Memory B cell (primary cell): ENCODE results near the gene HAUS3.

ENCODE experiments used
- ATAC-seq: fragments of 150-1000 bp; cut with Tn5 transposase; 2 replicates; pipeline ENCODE4 v1.10.0; 2021; ENCODE audit warnings: low read depth, mild to moderate bottlenecking, moderate library complexity
- DNase-seq, 2 donors: peaks; one replicate each; pipeline ENCODE4 v3.0.0; 2022; ENCODE audit warnings: low spot score in 2 of 2
- H3K27ac Mint-ChIP-seq: one replicate; pipeline ENCODE4 v1.8.0; 2022; ENCODE audit warnings: mild to moderate bottlenecking, moderate library complexity, mixed read lengths
- H3K27me3 Mint-ChIP-seq: one replicate; pipeline ENCODE4 v1.8.0; 2022; ENCODE audit warnings: mixed read lengths
- H3K36me3 Mint-ChIP-seq: one replicate; pipeline ENCODE4 v1.8.0; 2022; ENCODE audit warnings: mild to moderate bottlenecking, mixed read lengths
- H3K4me1 Mint-ChIP-seq: one replicate; pipeline ENCODE4 v1.8.0; 2022; ENCODE audit warnings: mixed read lengths
- H3K4me3 Mint-ChIP-seq: one replicate; pipeline ENCODE4 v1.8.0; 2022; ENCODE audit warnings: mild to moderate bottlenecking, moderate library complexity, mixed read lengths
- H3K9me3 Mint-ChIP-seq: one replicate; pipeline ENCODE4 v1.8.0; 2022; ENCODE audit warnings: mixed read lengths

HAUS3 gene

GRCh38 chr4:2262145-2262943 lies 20.4 kb upstream of the HAUS3 start:
- Mint-ChIP-seq H3K4me3 (peak overlapping the region; percentile 85), H3K27me3 (no peaks in the 10 kb centered on the region), H3K27ac (peak overlapping the region; percentile 87), H3K36me3 (no peaks in the 10 kb centered on the region), H3K4me1 (peaks cover 7% of the 10 kb centered on the region), H3K9me3 (no peaks in the 10 kb centered on the region)
- DNase-seq (peak; percentile 94 to 96), ATAC-seq (peak; percentile 84)

GRCh38 chr4:2261853-2262144 lies 19.9 kb upstream of the HAUS3 start, which contains the start of gene MXD4:
TSS of gene MXD4 (minus strand) at chr4:2262109. CDS start at chr4:2261980, 129 bp downstream.
- H3K36me3 Mint-ChIP-seq: no peaks in the 10 kb centered on the region
- H3K4me3 Mint-ChIP-seq: peak within 1 kb of the TSS; percentile 85
- H3K27ac Mint-ChIP-seq: peak within 1 kb of the TSS; percentile 87
- H3K9me3 Mint-ChIP-seq: no peaks in the 10 kb centered on the region
- no peaks in the 10 kb centered on the region for H3K27me3 Mint-ChIP-seq
- no peak for DNase-seq
- H3K4me1 Mint-ChIP-seq: peaks cover 11% of the 10 kb centered on the region
- peak; percentile 0 for ATAC-seq

- ATAC-seq: peak; percentile 19
- Mint-ChIP-seq H3K36me3 (no peaks in the 10 kb centered on the region), H3K27ac (peak overlapping the region; percentile 87), H3K4me3 (peak overlapping the region; percentile 85), H3K4me1 (peaks cover 12% of the 10 kb centered on the region), H3K27me3 (no peaks in the 10 kb centered on the region), H3K9me3 (no peaks in the 10 kb centered on the region)
- peak; percentile 43 to 62 for DNase-seq
These were observed 19.4 kb upstream of the HAUS3 start for GRCh38 chr4:2261110-2261852.

GRCh38 chr4:2260344-2261109 lies 18.6 kb upstream of the HAUS3 start:
- H3K4me3 Mint-ChIP-seq: peak overlapping the region; percentile 78
- H3K27me3 Mint-ChIP-seq: no peaks in the 10 kb centered on the region
- H3K9me3 Mint-ChIP-seq: no peaks in the 10 kb centered on the region
- no peaks in the 10 kb centered on the region for H3K36me3 Mint-ChIP-seq
- no peak for ATAC-seq
- no peak for DNase-seq
- peaks cover 12% of the 10 kb centered on the region for H3K4me1 Mint-ChIP-seq
- peak overlapping the region; percentile 28 for H3K27ac Mint-ChIP-seq

- no peak for ATAC-seq
- no peaks in the 10 kb centered on the region for H3K27me3 Mint-ChIP-seq
- no peaks in the 10 kb centered on the region for H3K9me3 Mint-ChIP-seq
- DNase-seq: no peak
- H3K4me3 Mint-ChIP-seq: peak overlapping the region; percentile 46
- no peaks in the 10 kb centered on the region for H3K36me3 Mint-ChIP-seq
- no peak overlapping the region for H3K27ac Mint-ChIP-seq
- peaks cover 12% of the 10 kb centered on the region for H3K4me1 Mint-ChIP-seq
These were observed 17.8 kb upstream of the HAUS3 start for GRCh38 chr4:2259541-2260343.

GRCh38 chr4:2259036-2259540 lies 17.2 kb upstream of the HAUS3 start:
- DNase-seq (no peak), ATAC-seq (no peak)
- Mint-ChIP-seq H3K36me3 (peaks cover 5% of the 10 kb centered on the region), H3K4me3 (no peak overlapping the region), H3K4me1 (peaks cover 12% of the 10 kb centered on the region), H3K9me3 (no peaks in the 10 kb centered on the region), H3K27ac (no peak overlapping the region), H3K27me3 (no peaks in the 10 kb centered on the region)

GRCh38 chr4:2258091-2259035 lies 16.4 kb upstream of the HAUS3 start:
- no peak overlapping the region for H3K4me3 Mint-ChIP-seq
- peaks cover 7% of the 10 kb centered on the region for H3K36me3 Mint-ChIP-seq
- peaks cover 11% of the 10 kb centered on the region for H3K4me1 Mint-ChIP-seq
- H3K9me3 Mint-ChIP-seq: no peaks in the 10 kb centered on the region
- no peak overlapping the region for H3K27ac Mint-ChIP-seq
- DNase-seq (no peak), ATAC-seq (no peak)
- H3K27me3 Mint-ChIP-seq: no peaks in the 10 kb centered on the region

GRCh38 chr4:2257361-2258081 lies 15.6 kb upstream of the HAUS3 start:
- peaks cover 11% of the 10 kb centered on the region for H3K4me1 Mint-ChIP-seq
- ATAC-seq (no peak), DNase-seq (peak in 1 of 2 donors; percentile 7)
- H3K4me3 Mint-ChIP-seq: no peak overlapping the region
- H3K27ac Mint-ChIP-seq: peak overlapping the region; percentile 77
- no peaks in the 10 kb centered on the region for H3K9me3 Mint-ChIP-seq
- H3K36me3 Mint-ChIP-seq: peaks cover 7% of the 10 kb centered on the region
- H3K27me3 Mint-ChIP-seq: no peaks in the 10 kb centered on the region

- Mint-ChIP-seq H3K4me3 (peak overlapping the region; percentile 7), H3K27me3 (no peaks in the 10 kb centered on the region), H3K9me3 (no peaks in the 10 kb centered on the region), H3K4me1 (peaks cover 11% of the 10 kb centered on the region), H3K27ac (peak overlapping the region; percentile 77), H3K36me3 (peaks cover 11% of the 10 kb centered on the region)
- no peak for DNase-seq
- no peak for ATAC-seq
These were observed 14.9 kb upstream of the HAUS3 start for GRCh38 chr4:2256781-2257191.

GRCh38 chr4:2256156-2256731 lies 14.3 kb upstream of the HAUS3 start:
- H3K36me3 Mint-ChIP-seq: peaks cover 11% of the 10 kb centered on the region
- H3K9me3 Mint-ChIP-seq: no peaks in the 10 kb centered on the region
- H3K4me1 Mint-ChIP-seq: peaks cover 11% of the 10 kb centered on the region
- DNase-seq: peak in 1 of 2 donors; percentile 9
- H3K27ac Mint-ChIP-seq: no peak overlapping the region
- no peaks in the 10 kb centered on the region for H3K27me3 Mint-ChIP-seq
- no peak overlapping the region for H3K4me3 Mint-ChIP-seq
- no peak for ATAC-seq

GRCh38 chr4:2255501-2256155 lies 13.7 kb upstream of the HAUS3 start:
- H3K4me3 Mint-ChIP-seq: no peak overlapping the region
- peaks cover 11% of the 10 kb centered on the region for H3K4me1 Mint-ChIP-seq
- no peaks in the 10 kb centered on the region for H3K27me3 Mint-ChIP-seq
- peak in 1 of 2 donors; percentile 5 for DNase-seq
- H3K9me3 Mint-ChIP-seq: no peaks in the 10 kb centered on the region
- H3K36me3 Mint-ChIP-seq: peaks cover 11% of the 10 kb centered on the region
- ATAC-seq: no peak
- H3K27ac Mint-ChIP-seq: no peak overlapping the region
